Activated naive CD8-positive, alpha-beta T cell treated with anti-CD3 and anti-CD28 coated beads, Interleukin-2, amount 10 ng/mL, durations not matched to agents 7 days and 5 days (primary cell): ENCODE measurements around the gene PRPF40B. TPM values are rescaled to one million over a fixed set of nuclear protein-coding genes. Genes with fewer than 3 reads are reported as not detected.
"Not testable (repeated sequence)": the region's sequence is repeated elsewhere in the genome, so short reads cannot be mapped to it uniquely, and the experiment has no call there.

Experiments
- ATAC-seq: fragments of 150-1000 bp; cut with Tn5 transposase; one replicate; pipeline ENCODE4 v1.10.0; 2021; ENCODE audit warnings: low read depth, moderate library complexity
- POLR2A ChIA-PET: fragments of 350-600 bp; sonication (Branson Sonifier 250); formaldehyde crosslinking; loops from one replicate; lab custom pipeline; 2021; ENCODE audit warnings: antibody characterized with exemption; lab: Charles Lee
- DNase-seq: peaks from one replicate; pipeline ENCODE4 v3.0.0; 2021
- H3K27ac Mint-ChIP-seq: one replicate; pipeline ENCODE4 v1.8.0; 2022; ENCODE audit warnings: mild to moderate bottlenecking, mixed read lengths
- H3K27me3 Mint-ChIP-seq: one replicate; pipeline ENCODE4 v1.8.0; 2022; ENCODE audit warnings: mild to moderate bottlenecking, moderate library complexity, mixed read lengths
- H3K36me3 Mint-ChIP-seq: one replicate; pipeline ENCODE4 v1.8.0; 2021; ENCODE audit warnings: mild to moderate bottlenecking, mixed read lengths
- H3K4me1 Mint-ChIP-seq: one replicate; pipeline ENCODE4 v1.8.0; 2021; ENCODE audit warnings: mixed read lengths
- H3K4me3 Mint-ChIP-seq: one replicate; pipeline ENCODE4 v1.8.0; 2022; ENCODE audit warnings: mild to moderate bottlenecking, moderate library complexity, mixed read lengths
- H3K9me3 Mint-ChIP-seq: one replicate; pipeline ENCODE4 v1.8.0; 2021; ENCODE audit warnings: mixed read lengths
- total RNA-seq, 2 experiments: library from RNA; stranded (reverse); gene quantifications; one replicate each; pipeline ENCODE4 v1.2.3, GENCODE V29; 2021

PRPF40B gene
- total RNA-seq, 2 experiments from 2014 or later = 16.5 to 18.0 TPM

- Mint-ChIP-seq H3K27ac (no peak overlapping the region), H3K36me3 (peaks cover 8% of the 10 kb centered on the region)
- POLR2A ChIA-PET = interaction anchor here (0.6 kb wide), 1 partner anchor 35 kb away, joined by 6 read pairs; the partner anchor contains the start of gene PRPF40B
Observed at GRCh38 chr12:49588281-49588680, 35.1 kb upstream of the PRPF40B start.

GRCh38 chr12:49588721-49589516 is 34.4 kb upstream of the PRPF40B start:
- Mint-ChIP-seq H3K27ac (no peak overlapping the region), H3K4me3 (no peak overlapping the region), H3K27me3 (no peaks in the 10 kb centered on the region), H3K4me1 (no peaks in the 10 kb centered on the region), H3K36me3 (peaks cover 8% of the 10 kb centered on the region), H3K9me3 (peaks cover 4% of the 10 kb centered on the region)
- no peak for DNase-seq
- ATAC-seq = no peak
- POLR2A ChIA-PET = no interaction called here

More at GRCh38 chr12:49588281-49588680, 35.1 kb upstream of the PRPF40B start:
- H3K9me3 Mint-ChIP-seq = peaks cover 4% of the 10 kb centered on the region
- no peaks in the 10 kb centered on the region for H3K4me1 Mint-ChIP-seq
- DNase-seq = no peak
- no peaks in the 10 kb centered on the region for H3K27me3 Mint-ChIP-seq
- ATAC-seq = no peak
- no peak overlapping the region for H3K4me3 Mint-ChIP-seq

GRCh38 chr12:49598527-49598926 is 24.8 kb upstream of the PRPF40B start:
- H3K27me3 Mint-ChIP-seq = no peaks in the 10 kb centered on the region

GRCh38 chr12:49599961-49600360 is 23.4 kb upstream of the PRPF40B start:
- POLR2A ChIA-PET = interaction anchor here (0.6 kb wide), 1 partner anchor 504 kb away, joined by 3 read pairs; no protein-coding TSS in a partner anchor
- ATAC-seq (no peak), DNase-seq (no peak)
- H3K27me3 Mint-ChIP-seq = no peaks in the 10 kb centered on the region
- H3K4me3 Mint-ChIP-seq = no peak overlapping the region
- peaks cover 2% of the 10 kb centered on the region for H3K36me3 Mint-ChIP-seq
- peaks cover 3% of the 10 kb centered on the region for H3K4me1 Mint-ChIP-seq
- H3K9me3 Mint-ChIP-seq = no peaks in the 10 kb centered on the region
- no peak overlapping the region for H3K27ac Mint-ChIP-seq

More at GRCh38 chr12:49598527-49598926, 24.8 kb upstream of the PRPF40B start:
- Mint-ChIP-seq H3K4me1 (peaks cover 1% of the 10 kb centered on the region), H3K36me3 (peaks cover 2% of the 10 kb centered on the region), H3K4me3 (no peak overlapping the region), H3K27ac (no peak overlapping the region), H3K9me3 (no peaks in the 10 kb centered on the region)
- no peak for DNase-seq
- ATAC-seq = no peak
- POLR2A ChIA-PET = interaction anchor here (0.6 kb wide), 1 partner anchor 12 kb away, joined by 3 read pairs; no protein-coding TSS in a partner anchor

- no peak overlapping the region for H3K4me3 Mint-ChIP-seq
- no peaks in the 10 kb centered on the region for H3K36me3 Mint-ChIP-seq
- no peaks in the 10 kb centered on the region for H3K27me3 Mint-ChIP-seq
- POLR2A ChIA-PET = interaction anchor here (1.9 kb wide), 1 partner anchor 19 kb away, joined by 15 read pairs; the partner anchor contains the start of gene PRPF40B
- ATAC-seq = no peak
- H3K4me1 Mint-ChIP-seq = peaks cover 9% of the 10 kb centered on the region
- no peaks in the 10 kb centered on the region for H3K9me3 Mint-ChIP-seq
- no peak overlapping the region for H3K27ac Mint-ChIP-seq
- DNase-seq = no peak
Observed at GRCh38 chr12:49603721-49604120, 19.6 kb upstream of the PRPF40B start.

- H3K9me3 Mint-ChIP-seq = no peaks in the 10 kb centered on the region
- POLR2A ChIA-PET = interaction anchor here (0.6 kb wide), 1 partner anchor 14 kb away, joined by 3 read pairs; no protein-coding TSS in a partner anchor
- H3K27ac Mint-ChIP-seq = peak overlapping the region; percentile 23
- DNase-seq (no peak), ATAC-seq (no peak)
- H3K4me3 Mint-ChIP-seq = peak overlapping the region; percentile 28
- H3K36me3 Mint-ChIP-seq = no peaks in the 10 kb centered on the region
- peaks cover 2% of the 10 kb centered on the region for H3K27me3 Mint-ChIP-seq
- peaks cover 8% of the 10 kb centered on the region for H3K4me1 Mint-ChIP-seq
Observed at GRCh38 chr12:49604856-49605255, 18.5 kb upstream of the PRPF40B start.

- H3K36me3 Mint-ChIP-seq, ATAC-seq, H3K4me1 Mint-ChIP-seq, H3K27me3 Mint-ChIP-seq, H3K9me3 Mint-ChIP-seq, DNase-seq, POLR2A ChIA-PET: not testable (repeated sequence)
- peak within 1 kb of the TSS; percentile 28 for H3K4me3 Mint-ChIP-seq
- H3K27ac Mint-ChIP-seq = peak within 1 kb of the TSS; percentile 23
Observed at GRCh38 chr12:49605539-49605938, 17.8 kb upstream of the PRPF40B start, which contains the start of gene FAM186B. Gene FAM186B (minus strand): TSS chr12:49605639. CDS start chr12:49605477, 162 bp downstream.

GRCh38 chr12:49609059-49609874 is 14.1 kb upstream of the PRPF40B start:
- no peak for ATAC-seq
- Mint-ChIP-seq H3K27ac (no peak overlapping the region), H3K4me3 (no peak overlapping the region), H3K4me1 (peaks cover 8% of the 10 kb centered on the region), H3K36me3 (peaks cover 5% of the 10 kb centered on the region), H3K27me3 (peaks cover 4% of the 10 kb centered on the region), H3K9me3 (peaks cover 5% of the 10 kb centered on the region)
- POLR2A ChIA-PET = no interaction called here
- DNase-seq = no peak

GRCh38 chr12:49609875-49610154 is 13.5 kb upstream of the PRPF40B start:
- peaks cover 5% of the 10 kb centered on the region for H3K9me3 Mint-ChIP-seq
- H3K4me3 Mint-ChIP-seq = no peak overlapping the region
- H3K36me3 Mint-ChIP-seq = peaks cover 5% of the 10 kb centered on the region
- no peak for ATAC-seq
- peaks cover 4% of the 10 kb centered on the region for H3K27me3 Mint-ChIP-seq
- no peak for DNase-seq
- POLR2A ChIA-PET = no interaction called here
- H3K4me1 Mint-ChIP-seq = peaks cover 7% of the 10 kb centered on the region
- H3K27ac Mint-ChIP-seq = no peak overlapping the region

- ATAC-seq, H3K27me3 Mint-ChIP-seq, H3K9me3 Mint-ChIP-seq, H3K27ac Mint-ChIP-seq, H3K36me3 Mint-ChIP-seq, H3K4me3 Mint-ChIP-seq, DNase-seq, H3K4me1 Mint-ChIP-seq: not testable (repeated sequence)
- POLR2A ChIA-PET = interaction anchor here (0.5 to 0.7 kb wide), 3 partner anchors 12 to 376 kb away, joined by 3 to 5 read pairs (median 3); no protein-coding TSS in a partner anchor
Observed at GRCh38 chr12:49610785-49611184, 12.6 kb upstream of the PRPF40B start.

GRCh38 chr12:49612210-49612609 is 11.2 kb upstream of the PRPF40B start:
- Mint-ChIP-seq H3K4me3 (no peak overlapping the region), H3K36me3 (peaks cover 7% of the 10 kb centered on the region), H3K9me3 (peaks cover 5% of the 10 kb centered on the region), H3K27ac (no peak overlapping the region), H3K4me1 (peaks cover 5% of the 10 kb centered on the region), H3K27me3 (peaks cover 11% of the 10 kb centered on the region)
- DNase-seq (no peak), ATAC-seq (no peak)
- POLR2A ChIA-PET = interaction anchor here (0.7 kb wide), 1 partner anchor 269 kb away, joined by 3 read pairs; no protein-coding TSS in a partner anchor

GRCh38 chr12:49615725-49616124 is 7.6 kb upstream of the PRPF40B start:
- Mint-ChIP-seq H3K4me3 (no peak overlapping the region), H3K36me3 (peaks cover 4% of the 10 kb centered on the region), H3K27ac (no peak overlapping the region), H3K4me1 (peaks cover 7% of the 10 kb centered on the region), H3K9me3 (peaks cover 3% of the 10 kb centered on the region), H3K27me3 (peaks cover 32% of the 10 kb centered on the region)
- POLR2A ChIA-PET = no interaction called here
- DNase-seq (no peak), ATAC-seq (no peak)

GRCh38 chr12:49616533-49617219 is 6.7 kb upstream of the PRPF40B start:
- Mint-ChIP-seq H3K4me3 (no peak overlapping the region), H3K4me1 (peaks cover 13% of the 10 kb centered on the region), H3K27me3 (peaks cover 41% of the 10 kb centered on the region), H3K9me3 (peaks cover 3% of the 10 kb centered on the region), H3K27ac (no peak overlapping the region), H3K36me3 (peaks cover 4% of the 10 kb centered on the region)
- DNase-seq (no peak), ATAC-seq (no peak)
- POLR2A ChIA-PET = interaction anchor here (1.6 kb wide), 1 partner anchor 49 kb away, joined by 5 read pairs; no protein-coding TSS in a partner anchor
